ENCODE data around the gene TFF1.

TFF1 gene

DNA sequence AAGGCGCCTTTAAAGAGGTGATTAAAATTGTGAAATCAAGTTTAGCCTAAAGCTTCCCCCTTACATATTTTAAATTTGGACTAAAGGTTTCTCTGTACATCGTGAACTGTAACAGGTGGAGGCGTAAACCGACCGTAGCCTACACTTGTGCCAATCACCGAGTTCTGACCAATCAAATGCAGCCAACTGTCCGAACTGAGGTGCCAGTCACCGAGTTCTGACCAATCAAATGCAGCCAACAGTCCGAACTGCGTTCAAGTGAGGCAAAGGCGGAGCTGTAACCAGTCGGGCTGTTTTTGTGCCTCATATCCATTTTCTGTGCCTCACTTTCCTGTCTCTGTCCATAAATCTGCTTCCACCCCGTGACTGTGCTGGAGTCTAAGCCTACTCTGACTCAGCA is 7.4 kb downstream of the TFF1 start:
- no peak for DNase-seq

DNA sequence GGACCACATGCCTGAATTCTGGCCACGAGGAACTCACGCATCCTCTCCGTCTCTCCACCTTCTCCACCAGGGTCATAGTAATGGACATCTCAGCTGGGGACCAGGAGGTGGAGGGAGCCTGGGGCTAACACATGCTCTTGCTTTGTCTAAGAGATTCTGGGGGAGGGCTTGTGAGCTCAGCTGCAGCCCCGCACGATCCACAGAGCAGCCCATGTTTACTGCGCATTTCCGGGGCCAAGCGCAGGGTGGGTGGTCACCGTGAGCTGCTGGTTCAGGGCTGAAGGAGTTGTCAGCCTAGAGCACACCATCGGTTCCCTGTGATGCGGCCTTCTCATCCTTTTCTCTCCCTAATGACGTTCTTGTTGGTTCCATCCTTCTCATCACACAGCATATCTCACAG is 8.1 kb downstream of the TFF1 start:
- no peak for DNase-seq

DNA sequence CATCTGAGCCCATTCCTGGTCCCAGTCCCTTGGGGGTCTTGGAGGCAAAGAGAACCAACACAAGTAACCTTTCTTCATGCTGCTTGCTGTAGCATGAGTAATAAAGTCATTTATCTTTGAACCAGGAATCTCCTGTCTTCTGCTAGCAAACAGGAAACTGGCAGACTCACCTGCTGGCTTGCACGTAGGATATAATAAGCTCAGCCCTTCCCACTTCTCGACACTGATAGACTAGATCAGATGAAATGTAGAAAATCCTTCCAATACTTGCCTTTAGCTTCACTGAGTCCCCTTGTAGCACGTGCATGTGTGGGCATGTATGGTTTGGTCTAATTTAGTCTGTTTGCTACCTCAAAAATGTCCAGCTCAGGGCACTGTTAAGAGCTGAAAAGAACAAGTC is 9.0 kb downstream of the TFF1 start:
- no peak for DNase-seq

DNA sequence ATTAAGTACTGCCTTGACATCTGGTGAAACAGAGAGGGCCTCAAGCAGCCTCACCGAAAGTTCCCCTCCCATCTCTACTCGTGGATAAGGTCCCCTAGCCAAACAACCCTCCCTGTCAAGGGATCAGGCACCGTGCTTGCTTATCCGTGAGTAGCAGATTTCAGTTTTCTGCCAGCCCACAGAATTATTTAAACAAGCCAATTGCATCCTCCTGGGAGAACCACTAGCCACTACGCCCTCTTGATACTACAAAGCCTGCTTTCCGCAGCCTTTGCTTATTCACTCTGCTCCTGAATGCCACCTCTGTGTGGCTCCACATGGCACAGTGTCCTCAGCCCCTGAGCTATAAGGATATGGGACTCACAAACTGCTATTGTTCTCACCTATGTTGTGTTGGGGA is 9.7 kb downstream of the TFF1 start:
- DNase-seq = no peak

DNA sequence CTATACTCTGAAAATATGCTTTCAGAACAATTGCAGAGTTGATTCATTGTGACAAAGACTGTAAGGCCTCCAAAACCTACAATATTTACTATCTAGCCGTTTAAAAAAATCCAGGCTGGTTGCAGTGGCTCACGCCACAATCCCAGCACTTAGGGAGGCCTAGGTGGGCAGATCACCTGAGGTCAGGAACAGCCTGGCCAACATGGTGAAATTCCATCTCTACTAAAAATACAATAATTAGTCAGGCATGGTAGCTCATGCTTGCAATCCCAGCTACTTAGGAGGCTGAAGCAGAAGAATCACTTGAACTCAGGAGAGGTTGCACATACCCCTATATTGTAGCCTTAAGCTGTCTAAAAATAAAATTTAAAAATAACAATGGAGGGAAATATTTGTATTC is 10.3 kb downstream of the TFF1 start:
- no peak for DNase-seq

DNA sequence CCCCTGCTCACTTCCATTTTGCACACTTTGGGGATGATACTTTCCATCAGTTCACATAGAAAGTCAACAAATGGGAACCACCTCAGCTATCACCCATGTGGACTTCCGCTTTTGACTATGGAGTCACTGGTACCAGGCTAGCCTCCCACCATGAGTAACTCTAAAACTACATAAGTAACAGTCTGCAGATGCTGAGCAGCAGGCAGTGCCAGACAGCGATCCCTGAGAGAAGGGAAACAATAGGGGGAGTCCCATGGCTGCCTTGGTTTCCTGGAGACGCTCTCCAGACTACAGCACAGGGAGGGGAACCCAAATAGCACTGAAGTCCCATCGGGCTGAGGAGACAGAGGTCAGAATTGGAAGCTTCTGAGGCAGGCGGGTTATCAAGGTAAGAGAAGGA is 12.7 kb downstream of the TFF1 start:
- no peak for DNase-seq

DNA sequence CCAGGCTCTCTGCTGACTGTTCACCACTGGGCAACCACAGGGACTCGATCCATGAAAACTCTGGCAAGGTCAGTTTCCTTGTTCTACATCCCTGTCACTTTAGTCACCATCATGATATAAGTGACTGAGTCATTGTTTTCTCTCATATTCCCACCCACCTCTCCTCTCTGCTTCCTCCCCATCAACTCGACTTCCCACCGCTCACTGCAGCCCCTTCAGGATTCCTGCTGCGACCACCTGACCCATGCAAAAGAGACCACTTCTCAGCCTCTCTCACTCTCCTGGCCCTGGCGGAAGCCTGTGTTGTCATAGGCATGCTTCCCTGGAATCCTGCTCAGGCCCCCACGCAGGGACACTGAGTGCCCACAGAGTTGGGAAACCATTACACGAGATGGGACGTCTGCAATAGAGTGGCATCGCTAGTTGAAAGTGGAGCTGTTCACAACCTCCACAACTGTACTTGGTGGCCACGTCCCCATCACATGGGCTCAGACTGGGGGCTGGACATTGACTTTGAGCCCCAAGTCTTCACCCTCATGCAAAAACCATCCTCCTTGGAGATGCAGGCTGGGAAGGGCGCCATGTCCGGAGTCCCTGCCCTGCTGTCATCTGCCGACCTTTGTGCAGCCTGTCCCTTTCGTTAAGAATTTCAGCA is 13.8 kb downstream of the TFF1 start:
- DNase-seq = no peak

DNA sequence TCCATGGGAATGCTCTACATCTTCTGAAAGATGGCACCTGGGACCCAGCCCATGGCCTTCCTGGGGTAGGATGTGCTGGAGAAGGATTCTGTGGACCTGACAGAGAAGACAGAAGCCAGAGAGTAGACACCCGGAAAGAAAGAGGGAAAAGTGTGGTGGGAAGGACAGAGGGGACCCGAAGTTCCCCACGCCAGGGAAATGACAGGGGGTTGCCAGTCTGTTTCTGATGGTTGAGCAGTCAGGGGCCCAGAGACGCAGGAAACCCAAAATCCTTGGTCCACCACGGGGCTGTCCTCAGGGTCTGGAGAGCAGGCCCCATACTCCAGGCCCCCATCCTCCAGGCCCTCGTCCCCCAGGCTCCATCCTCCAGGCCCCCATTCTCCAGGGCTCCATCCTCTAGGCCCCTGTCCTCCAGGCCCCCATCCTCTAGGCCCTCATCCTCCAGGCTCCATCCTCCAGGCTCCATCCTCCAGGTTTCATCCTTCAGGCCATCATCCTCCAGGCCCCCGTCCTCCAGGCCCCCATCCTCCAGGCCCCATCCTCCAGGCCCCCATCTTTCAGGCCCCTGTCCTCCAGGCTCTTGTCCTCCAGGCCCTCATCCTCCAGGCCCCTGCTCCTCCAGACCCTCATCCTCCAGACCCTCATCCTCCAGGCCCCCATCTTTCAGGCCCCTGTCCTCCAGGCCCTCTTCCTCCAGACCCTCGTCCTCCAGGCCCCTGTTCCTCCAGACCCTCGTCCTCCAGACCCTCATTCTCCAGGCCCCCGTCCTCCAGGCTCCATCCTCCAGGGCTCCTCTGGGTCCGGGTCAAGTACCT is 14.5 kb downstream of the TFF1 start:
- DNase-seq = no peak

DNA sequence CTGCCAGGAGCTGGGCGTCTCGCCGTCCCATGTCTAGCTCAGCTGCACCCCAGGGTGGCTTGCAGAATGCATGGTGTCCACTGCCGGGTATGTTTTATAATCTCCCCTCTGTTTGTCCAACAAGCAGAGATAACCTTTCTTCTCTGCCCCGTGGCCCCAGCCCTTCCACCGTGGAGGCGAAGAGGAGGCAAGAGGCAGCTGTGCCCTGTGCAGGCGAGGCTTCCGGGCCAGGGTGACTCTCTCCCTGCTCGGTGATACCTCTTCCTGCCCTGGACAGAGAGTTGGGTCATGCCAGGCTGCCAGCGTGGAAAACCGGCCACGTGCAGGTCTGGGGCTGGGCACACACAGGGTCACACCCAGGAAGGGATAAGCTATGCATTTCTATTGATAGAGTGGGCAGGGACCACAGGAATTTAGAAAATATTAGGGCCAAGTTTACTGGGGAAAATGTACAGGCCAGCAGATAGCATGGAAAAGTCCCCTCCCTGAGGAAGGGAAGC is 15.4 kb downstream of the TFF1 start, which contains the start of gene TFF2:
Gene TFF2, minus strand, starts transcription at position 68 of the 500 bp plus-strand sequence. Its CDS starts 37 bp downstream, at position 31.
- DNase-seq = no peak

DNA sequence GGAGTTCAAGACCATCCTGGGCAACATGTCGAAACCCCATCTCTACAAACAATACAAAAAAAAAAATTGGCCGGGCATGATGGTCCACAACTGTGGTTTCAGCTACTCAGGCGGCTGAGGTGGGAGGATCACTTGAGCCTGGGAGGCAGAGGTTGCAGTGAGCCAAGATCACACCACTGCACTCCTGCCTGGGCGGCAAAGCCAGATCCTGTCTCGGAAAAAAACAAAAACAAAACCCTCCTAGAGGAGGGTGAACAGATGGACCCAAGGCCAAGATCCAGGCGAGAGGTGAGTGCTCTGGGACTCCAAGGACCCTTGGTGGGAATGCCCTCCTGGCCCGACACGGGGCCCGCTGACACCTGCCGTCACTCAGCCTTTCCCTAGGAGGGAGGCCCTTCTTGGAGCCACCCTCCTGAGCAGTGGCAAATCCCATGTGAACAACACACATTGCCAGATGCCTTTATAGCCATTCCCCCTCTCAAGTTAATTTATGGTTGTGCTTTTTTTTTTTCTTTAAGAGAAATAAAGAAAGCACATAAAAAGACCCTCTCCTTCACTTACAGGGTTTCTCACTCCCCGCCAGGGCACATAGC is 15.9 kb downstream of the TFF1 start:
- no peak for DNase-seq

DNA sequence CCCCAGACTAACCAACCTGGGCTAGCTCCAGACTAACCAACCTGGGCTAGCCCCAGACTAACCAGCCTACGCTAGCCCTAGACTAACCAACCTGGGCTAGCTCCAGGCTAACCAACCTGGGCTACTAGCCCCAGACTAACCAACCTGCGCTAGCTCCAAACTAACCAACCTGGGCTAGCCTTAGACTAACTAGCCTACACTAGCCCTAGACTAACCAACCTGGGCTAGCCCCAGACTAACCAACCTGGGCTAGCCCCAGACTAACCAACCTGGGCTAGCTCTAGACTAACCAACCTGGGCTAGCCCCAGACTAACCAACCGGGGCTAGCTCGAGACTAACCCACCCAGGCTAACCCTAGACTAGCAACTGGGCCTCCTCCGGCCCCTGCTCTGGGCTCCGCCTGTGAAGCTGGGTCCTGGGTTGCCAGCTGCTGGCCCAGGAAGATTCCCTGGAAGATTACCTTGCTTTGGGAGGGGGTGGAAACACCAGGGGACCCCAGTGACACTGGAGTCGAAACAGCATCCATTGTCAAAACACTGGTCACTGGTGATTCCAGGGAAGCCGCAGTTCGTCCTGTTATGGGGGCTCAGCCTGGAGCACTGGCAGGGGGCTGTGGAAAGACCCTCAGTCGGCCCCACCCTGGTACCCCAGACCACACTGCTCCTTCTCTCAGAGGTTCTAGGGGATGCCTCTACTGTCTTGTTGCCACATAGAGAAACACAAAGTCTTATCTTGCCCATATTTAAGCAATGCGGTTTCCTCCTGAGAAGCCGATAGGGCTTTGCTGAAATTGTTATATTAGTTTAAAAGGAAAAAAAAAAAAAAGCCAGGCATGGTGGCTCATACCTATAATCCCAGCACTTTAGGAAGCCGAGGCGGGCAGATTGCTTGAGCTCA is 16.7 kb downstream of the TFF1 start:
- no peak for DNase-seq

DNA sequence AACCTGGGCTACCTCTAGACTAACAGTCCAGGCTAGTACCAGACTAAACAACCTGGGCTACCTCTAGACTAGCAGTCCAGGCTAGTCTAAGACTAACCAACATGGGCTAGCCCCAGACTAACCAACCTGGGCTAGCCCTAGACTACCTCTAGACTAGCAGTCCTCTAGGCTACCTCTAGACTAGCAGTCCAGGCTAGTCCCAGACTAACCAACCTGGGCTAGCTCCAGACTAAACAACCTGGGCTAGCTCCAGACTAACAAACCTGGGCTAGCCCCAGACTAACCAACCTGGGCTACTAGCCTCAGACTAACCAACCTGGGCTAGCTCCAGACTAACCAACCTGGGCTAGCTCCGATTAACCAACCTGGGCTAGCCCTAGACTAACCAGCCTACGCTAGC is 17.6 kb downstream of the TFF1 start:
- no peak for DNase-seq

DNA sequence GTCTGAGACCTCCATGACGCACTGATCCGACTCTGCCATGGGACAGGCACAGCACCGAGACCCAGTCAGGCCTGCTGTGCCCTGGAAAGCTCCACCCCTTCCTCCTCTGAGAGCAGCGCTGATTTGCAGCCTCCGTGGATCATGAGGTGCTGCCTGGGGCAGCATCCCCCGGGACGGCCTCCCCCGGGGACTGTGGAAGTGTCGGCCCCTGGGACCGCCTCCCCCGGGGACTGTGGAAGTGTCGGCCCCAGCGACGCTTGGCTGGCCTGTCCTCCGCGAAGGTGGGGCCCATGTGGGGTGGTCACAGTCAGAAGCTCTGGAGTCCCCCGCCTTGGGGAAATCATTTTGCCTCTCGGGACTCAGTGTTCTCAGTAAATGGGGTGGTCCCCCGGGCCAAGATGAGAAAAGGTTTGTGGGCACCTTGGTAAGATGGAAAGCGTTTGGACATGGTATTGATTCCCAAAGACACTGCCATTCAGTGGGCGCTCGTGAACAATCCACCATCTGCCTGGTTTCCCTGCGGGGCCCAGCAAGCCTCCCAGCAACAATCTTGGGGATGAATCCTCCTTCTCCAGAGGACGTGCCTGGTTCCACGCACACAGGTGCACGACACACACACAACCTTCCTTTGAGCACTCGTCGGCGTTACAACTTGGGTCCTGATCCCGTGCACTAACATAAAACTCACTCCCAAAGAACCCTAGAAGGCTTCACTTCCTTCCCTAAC is 18.6 kb downstream of the TFF1 start:
- DNase-seq = no peak

DNA sequence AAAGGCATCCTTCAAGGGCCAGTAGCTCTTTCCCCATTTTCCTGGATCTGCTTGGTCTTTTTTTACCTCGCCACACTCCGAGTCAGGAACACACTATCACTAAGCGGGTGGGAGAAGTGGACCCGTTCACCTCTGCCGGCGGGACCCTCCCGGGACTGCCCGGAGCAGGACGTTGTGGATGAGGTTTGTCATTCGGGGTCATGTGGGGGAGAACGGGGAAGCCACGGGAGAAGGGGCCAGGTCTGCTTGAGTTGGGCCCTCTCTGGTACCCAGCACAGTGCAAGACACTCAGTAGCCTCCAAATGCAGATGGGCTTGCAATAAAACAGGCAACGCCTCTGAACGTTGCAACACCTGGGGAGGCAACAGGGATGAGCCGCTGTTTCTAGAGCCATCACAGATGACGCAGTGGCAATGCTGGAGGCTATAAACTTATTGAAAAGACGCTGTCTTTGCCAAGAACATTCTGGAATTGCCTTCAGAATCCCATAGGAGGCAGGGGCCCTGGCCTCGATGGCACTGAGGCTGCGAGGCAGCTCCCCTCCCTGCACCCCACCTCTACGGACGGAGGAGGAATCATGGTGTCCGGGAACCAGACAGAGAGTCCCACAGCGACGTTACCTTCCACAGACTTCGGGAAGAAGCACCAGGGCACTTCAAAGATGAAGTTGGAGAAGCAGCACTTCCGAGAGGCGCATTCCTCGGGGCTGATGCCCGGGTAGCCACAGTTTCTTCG is 19.3 kb downstream of the TFF1 start:
- no peak for DNase-seq

DNA sequence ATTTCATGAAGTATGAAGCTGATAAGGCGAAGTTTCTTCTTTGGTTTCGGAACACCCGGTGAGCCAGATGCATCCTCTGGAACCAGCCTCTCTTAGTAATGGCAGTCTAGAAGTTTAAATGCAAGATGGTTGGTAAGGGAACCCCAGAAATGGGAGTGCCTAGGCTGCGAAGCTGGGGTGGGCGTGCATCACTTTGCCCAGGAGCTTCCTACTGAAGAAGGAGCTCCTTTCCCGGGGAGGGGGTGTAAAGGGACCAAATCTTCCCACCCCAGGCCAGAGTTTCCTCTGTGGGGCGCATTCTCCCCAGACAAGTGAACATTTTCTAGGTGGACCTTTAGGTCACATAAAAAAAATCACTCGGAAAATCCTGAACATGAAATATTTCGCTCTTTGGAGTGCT is 19.9 kb downstream of the TFF1 start:
- no peak for DNase-seq

DNA sequence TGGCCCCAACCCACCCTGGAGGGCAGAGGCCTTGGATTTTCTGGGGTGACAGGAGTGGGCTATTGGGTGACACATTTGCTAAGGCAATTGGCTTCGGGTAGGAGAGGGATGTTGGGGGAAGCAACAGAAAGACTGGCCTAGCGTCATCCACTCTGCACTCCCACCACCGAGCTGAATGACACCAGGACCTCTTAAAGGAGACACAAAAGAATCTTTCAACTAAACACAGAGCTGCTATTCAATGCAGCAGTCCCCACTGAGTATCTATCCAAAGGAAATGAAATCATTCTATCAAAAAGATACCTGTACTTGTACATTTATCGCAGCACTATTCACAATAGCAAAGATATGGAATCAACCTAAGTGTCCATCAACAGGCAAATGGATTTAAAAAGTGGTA is 21.7 kb downstream of the TFF1 start:
- no peak for DNase-seq

DNA sequence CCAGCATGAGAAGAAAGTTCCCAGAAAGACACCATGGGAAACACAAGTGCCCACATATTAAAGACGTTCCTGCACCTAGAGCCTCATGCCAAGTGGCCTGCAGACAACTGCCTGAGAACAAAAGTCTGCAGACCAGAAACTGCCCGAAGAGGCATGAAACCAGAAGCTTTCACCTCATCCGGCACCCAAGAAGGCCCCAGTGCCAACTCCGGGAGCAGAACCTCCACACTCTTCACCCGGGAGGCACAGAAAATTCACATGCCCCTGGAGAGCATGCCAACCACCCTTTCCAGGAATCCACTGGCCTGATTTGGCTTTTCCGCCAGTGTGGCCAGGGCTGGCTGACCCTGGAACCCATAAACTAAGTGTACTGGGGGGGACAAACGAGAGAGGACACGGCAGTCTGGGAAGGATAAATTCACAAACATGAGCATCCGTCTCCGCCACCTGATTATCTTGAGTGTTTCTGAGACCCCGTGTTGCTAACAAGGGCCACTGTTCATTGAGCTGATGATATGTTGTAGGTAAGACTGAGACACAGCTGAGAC is 22.3 kb downstream of the TFF1 start:
- no peak for DNase-seq

DNA sequence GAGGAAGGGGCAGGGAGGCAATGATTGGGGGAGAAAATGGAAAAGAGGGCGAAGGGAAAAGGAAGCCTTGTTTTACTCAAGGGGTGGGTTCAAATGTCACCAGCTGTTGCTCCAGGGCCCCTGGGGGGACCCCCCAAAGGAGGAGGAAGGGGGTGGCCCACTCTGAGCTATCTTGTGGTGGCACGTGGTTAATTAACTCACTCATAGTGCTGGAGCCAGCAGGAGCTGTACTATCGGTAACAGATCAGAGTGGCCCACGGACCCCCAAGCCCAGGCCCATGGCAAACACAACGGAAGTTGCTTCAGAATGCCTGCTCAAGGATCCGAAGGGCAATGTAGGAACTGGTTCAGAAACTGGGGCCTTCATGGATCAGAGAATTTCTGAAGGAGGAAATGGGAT is 22.8 kb downstream of the TFF1 start:
- DNase-seq = no peak

DNA sequence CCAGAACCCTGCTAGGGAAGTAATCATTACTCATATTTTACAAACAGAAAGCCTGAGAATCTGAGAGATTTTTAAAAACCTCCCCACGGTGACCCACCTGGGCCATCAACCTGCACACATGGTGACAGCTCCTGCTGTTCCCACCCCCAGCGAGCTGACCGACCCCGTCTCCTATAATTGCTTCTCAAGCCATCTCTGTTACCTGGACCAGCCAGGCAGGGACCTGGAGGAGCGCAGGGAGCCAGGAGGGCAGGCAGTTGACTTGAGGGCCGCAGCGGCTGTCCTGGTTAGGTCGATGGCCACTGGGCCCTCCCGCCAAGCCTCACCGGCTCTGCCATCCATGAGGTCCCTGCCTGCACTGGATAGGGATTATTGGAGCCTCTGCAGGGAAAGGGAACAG is 23.2 kb downstream of the TFF1 start:
- no peak for DNase-seq

DNA sequence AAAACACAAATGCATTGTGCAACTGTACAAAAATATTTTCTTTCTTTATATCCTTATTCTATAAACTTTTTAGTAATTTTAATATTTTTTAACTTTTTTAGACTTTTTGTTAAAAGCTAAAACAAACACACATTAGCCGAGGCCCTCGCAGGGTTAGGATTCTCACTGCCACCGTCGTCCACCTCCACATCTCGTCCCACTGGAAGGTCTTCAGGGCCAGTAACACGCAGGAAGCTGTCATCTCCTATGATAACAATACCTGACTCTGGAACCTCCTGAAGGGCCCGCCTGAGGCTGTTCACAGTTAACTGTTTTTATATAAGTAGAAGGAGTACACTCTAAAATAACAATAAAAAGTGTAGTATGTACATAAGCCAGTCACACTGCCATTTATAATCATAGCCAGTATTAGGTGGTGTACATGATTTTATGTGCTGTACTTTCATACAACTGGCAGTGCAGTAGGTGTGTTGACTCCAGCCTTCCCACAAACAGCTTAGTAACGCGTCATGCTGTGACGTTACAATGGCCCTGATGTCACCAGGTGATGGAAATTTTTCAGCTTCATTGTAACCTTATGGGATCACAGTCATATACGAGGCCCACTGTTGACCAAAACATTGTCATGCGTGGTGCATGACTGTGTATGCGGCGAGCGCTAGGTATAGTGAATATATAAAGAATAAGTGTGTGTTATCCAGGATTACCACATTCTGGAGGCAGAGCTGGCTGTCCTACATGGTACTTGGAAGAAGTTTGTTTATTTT is 24.4 kb downstream of the TFF1 start:
- DNase-seq = no peak
